Panc1 (cell line): ENCODE measurements around the gene RASGEF1C. TPM values are rescaled to one million over a fixed set of nuclear protein-coding genes. Genes with fewer than 3 reads are reported as not detected.

Source experiments
- ATAC-seq: fragments of 200-7000 bp; cut with Tn5 transposase; 2 replicates; pipeline ENCODE4 v1.9.1; 2020; ENCODE audit warnings: mild to moderate bottlenecking, moderate library complexity
- BruUV-seq: library from RNA; stranded (reverse); fragments of 400-500 nt; replicated peaks from 2 replicates; lab custom pipeline; 2021; lab: Mats Ljungman, UMichigan
- CTCF ChIA-PET: fragments of 300-600 bp; sonication (Branson Sonifier 250); formaldehyde crosslinking; loops from one replicate; lab custom pipeline; 2022; ENCODE audit warnings: antibody characterized with exemption; lab: Charles Lee
- POLR2A ChIA-PET: fragments of 300-600 bp; sonication (Branson Sonifier 250); formaldehyde crosslinking; loops from one replicate; lab custom pipeline; 2022; ENCODE audit warnings: antibody characterized with exemption; lab: Charles Lee
- DNase-seq: peaks from one replicate; pipeline ENCODE4 v3.0.0-alpha.2; 2010; ENCODE audit warnings: low read depth, low spot score
- H3K27ac ChIP-seq: 2 replicates; pipeline ENCODE4 v1.5.1; 2011; ENCODE audit warnings: mild to moderate bottlenecking, low read length, inconsistent platforms
- H3K27me3 ChIP-seq: fragments of 200-500 bp; sonication (Bioruptor generic); 2 replicates; pipeline ENCODE4 v1.6.0; 2014; ENCODE audit warnings: low read length, inconsistent platforms; ENCODE audit not compliant: control insufficient read depth, insufficient read depth
- H3K36me3 ChIP-seq: fragments of 200-500 bp; sonication (Bioruptor generic); 2 replicates; pipeline ENCODE4 v1.5.1; 2014; ENCODE audit warnings: inconsistent platforms, mild to moderate bottlenecking, low read length, moderate library complexity; ENCODE audit not compliant: control insufficient read depth, insufficient read depth
- H3K4me1 ChIP-seq: 2 replicates; pipeline ENCODE4 v1.5.1; 2011; ENCODE audit warnings: inconsistent platforms, mild to moderate bottlenecking, low read length, moderate library complexity; ENCODE audit not compliant: control insufficient read depth, insufficient read depth
- H3K4me3 ChIP-seq, 2 experiments: 2 replicates each; pipeline ENCODE4 v1.5.1; 2011 to 2012; ENCODE audit warnings: low read depth in 2 of 2, low read length in 2 of 2, mild to moderate bottlenecking in 2 of 2, inconsistent platforms in 1 of 2, moderate library complexity in 1 of 2
- H3K9me3 ChIP-seq: fragments of 200-500 bp; sonication (Bioruptor generic); 2 replicates; pipeline ENCODE4 v1.5.1; 2014; ENCODE audit warnings: low read depth, mild to moderate bottlenecking, inconsistent platforms, low read length, moderate library complexity; ENCODE audit not compliant: control insufficient read depth, insufficient read depth
- POLR2AphosphoS5 ChIP-seq: IDR thresholded peaks from 2 replicates; pipeline ENCODE4 v1.6.1; 2012; ENCODE audit warnings: mild to moderate bottlenecking, low read depth, low read length, moderate library complexity
- REST ChIP-seq, 2 experiments: IDR thresholded peaks; 2 replicates each; pipeline ENCODE4 v1.6.1; 2011 to 2012; ENCODE audit warnings: low read depth in 2 of 2, control low read depth in 1 of 2, low read length in 1 of 2, mild to moderate bottlenecking in 1 of 2, moderate library complexity in 1 of 2; ENCODE audit not compliant: insufficient read depth in 1 of 2
- SIN3A ChIP-seq: IDR thresholded peaks from 2 replicates; pipeline ENCODE4 v1.6.1; 2012; ENCODE audit warnings: low read depth, mild to moderate bottlenecking, low read length, moderate library complexity, borderline replicate concordance; ENCODE audit not compliant: insufficient read depth
- TCF7L2 ChIP-seq: IDR thresholded peaks from 2 replicates; pipeline ENCODE4 v1.6.1; 2011; ENCODE audit warnings: mild to moderate bottlenecking, low read depth, low read length, inconsistent platforms
- in situ Hi-C: cut with HindIII; loops from 2 replicates; pipeline ENCODE4 v1.10.0; 2016; ENCODE audit warnings: low sequenced_read_pairs, low pct_unique_long_range_greater_than_20kb
- intact Hi-C: fragments of 100-400 bp; cut with micrococcal nuclease; formaldehyde crosslinking; loops from one replicate; pipeline ENCODE4 v1.10.0; 2022; ENCODE audit not compliant: unreplicated experiment
- total RNA-seq: library from RNA; stranded (reverse); gene quantifications from one replicate; pipeline ENCODE4 v1.2.1, GENCODE V29; 2021; ENCODE audit not compliant: unreplicated experiment
- TF ChIP-seq, protein P1 (sequence below): fragments of 450-650 bp; IDR thresholded peaks from 2 replicates; pipeline ENCODE4 v1.5.1; 2017; ENCODE audit warnings: mild to moderate bottlenecking

The RASGEF1C gene
- total RNA-seq, 1 experiment from 2014 or later: 0.49 TPM

GRCh38 chr5:180060192-180060591, 148.8 kb downstream of the RASGEF1C start:
- in situ Hi-C loops: no loop called here
- DNase-seq: no peak
- ChIA-PET POLR2A (no interaction called here), CTCF (no interaction called here)
- Histone ChIP-seq H3K27me3 (no peaks in the 10 kb centered on the region), H3K36me3 (no peaks in the 10 kb centered on the region), H3K4me1 (peaks cover 7% of the 10 kb centered on the region; the same call in 1 of the 2 replicates), H3K27ac (no peak overlapping the region), H3K9me3 (no peaks in the 10 kb centered on the region), H3K4me3 (no peak overlapping the region)
- intact Hi-C loops: no loop called here
- no peak for ATAC-seq
- no TSS peak for BruUV-seq
- no peak for TF ChIP-seq REST (IDR thresholded peaks at IDR 0.05; ENCODE audit: insufficient read depth in 1 of 2, low read depth in 2 of 2, low read length in 1 of 2)
- no peak for TF ChIP-seq SIN3A

DNA sequence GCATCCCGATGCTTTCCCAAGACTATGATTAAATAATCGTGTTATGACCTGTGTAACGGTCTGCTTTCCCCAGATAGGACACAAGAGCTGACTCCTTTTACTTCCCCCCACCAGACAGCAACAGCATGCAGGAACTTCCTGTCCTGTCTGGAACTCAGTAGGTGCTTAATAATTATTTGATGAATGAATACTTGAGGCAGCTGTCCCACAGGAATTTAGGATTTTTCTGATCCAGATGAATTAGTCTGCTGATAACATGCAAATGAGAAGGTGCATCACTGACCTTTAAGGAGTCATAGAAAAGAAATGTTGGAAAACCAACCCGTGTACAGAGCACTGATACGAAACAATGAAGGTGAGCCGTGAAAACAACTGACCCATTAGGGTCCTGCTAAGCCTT, 149.7 kb downstream of the RASGEF1C start:
- CTCF ChIA-PET: no interaction called here
- ATAC-seq: no peak
- Histone ChIP-seq H3K27me3 (no peaks in the 10 kb centered on the region), H3K27ac (no peak overlapping the region), H3K9me3 (no peaks in the 10 kb centered on the region), H3K4me3 (no peak overlapping the region), H3K4me1 (peaks cover 7% of the 10 kb centered on the region; the same call in 1 of the 2 replicates), H3K36me3 (no peaks in the 10 kb centered on the region)
- no TSS peak for BruUV-seq
- intact Hi-C loops: no loop called here
- TF ChIP-seq TCF7L2: no peak
- TF ChIP-seq REST (IDR thresholded peaks at IDR 0.05; ENCODE audit: insufficient read depth in 1 of 2, low read depth in 2 of 2, low read length in 1 of 2): no peak
- TF ChIP-seq SIN3A: no peak
- TF ChIP-seq, protein P1, sequence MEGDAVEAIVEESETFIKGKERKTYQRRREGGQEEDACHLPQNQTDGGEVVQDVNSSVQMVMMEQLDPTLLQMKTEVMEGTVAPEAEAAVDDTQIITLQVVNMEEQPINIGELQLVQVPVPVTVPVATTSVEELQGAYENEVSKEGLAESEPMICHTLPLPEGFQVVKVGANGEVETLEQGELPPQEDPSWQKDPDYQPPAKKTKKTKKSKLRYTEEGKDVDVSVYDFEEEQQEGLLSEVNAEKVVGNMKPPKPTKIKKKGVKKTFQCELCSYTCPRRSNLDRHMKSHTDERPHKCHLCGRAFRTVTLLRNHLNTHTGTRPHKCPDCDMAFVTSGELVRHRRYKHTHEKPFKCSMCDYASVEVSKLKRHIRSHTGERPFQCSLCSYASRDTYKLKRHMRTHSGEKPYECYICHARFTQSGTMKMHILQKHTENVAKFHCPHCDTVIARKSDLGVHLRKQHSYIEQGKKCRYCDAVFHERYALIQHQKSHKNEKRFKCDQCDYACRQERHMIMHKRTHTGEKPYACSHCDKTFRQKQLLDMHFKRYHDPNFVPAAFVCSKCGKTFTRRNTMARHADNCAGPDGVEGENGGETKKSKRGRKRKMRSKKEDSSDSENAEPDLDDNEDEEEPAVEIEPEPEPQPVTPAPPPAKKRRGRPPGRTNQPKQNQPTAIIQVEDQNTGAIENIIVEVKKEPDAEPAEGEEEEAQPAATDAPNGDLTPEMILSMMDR: no peak
- TF ChIP-seq POLR2AphosphoS5: no peak
- POLR2A ChIA-PET: no interaction called here
- in situ Hi-C loops: no loop called here
- no peak for DNase-seq
